CD4-positive, alpha-beta T cell treated with Interleukin-6 at 100 ng/mL for 8 hours (primary cell): Measurements from ENCODE around the gene ACTR10.

Experiments used
- DNase-seq: peaks from one replicate; pipeline ENCODE4 v3.0.0-alpha.2; 2020; ENCODE audit warnings: mixed read lengths, low spot score

The ACTR10 gene

GRCh38 chr14:58199726-58200479, at the start of gene ACTR10:
Gene ACTR10 (plus strand): TSS chr14:58200149. CDS start chr14:58200218, 69 bp downstream.
- DNase-seq, result peak; percentile 81

GRCh38 chr14:58150243-58150805, 49.6 kb upstream of the ACTR10 start:
- no peak for DNase-seq

GRCh38 chr14:58151133-58152013, 48.6 kb upstream of the ACTR10 start:
- no peak for DNase-seq

- DNase-seq, result peak; percentile 42
Observed at GRCh38 chr14:58152014-58152857, 47.7 kb upstream of the ACTR10 start, which contains the start of gene ARMH4. Gene ARMH4 (minus strand): TSS chr14:58152213. CDS start chr14:58139358, 12,855 bp downstream.

GRCh38 chr14:58160561-58160960, 39.4 kb upstream of the ACTR10 start:
- no peak for DNase-seq

GRCh38 chr14:58166005-58166983, 33.7 kb upstream of the ACTR10 start:
- peak; percentile 66 for DNase-seq

GRCh38 chr14:58167057-58167456, 32.9 kb upstream of the ACTR10 start:
- DNase-seq, result no peak

- no peak for DNase-seq
Observed at GRCh38 chr14:58167891-58168290, 32.1 kb upstream of the ACTR10 start.

GRCh38 chr14:58171090-58171489, 28.9 kb upstream of the ACTR10 start:
- DNase-seq, result peak; percentile 4

- no peak for DNase-seq
Observed at GRCh38 chr14:58177125-58177524, 22.8 kb upstream of the ACTR10 start.

- DNase-seq, result no peak
Observed at GRCh38 chr14:58189176-58189575, 10.8 kb upstream of the ACTR10 start.

- DNase-seq, result no peak
Observed at GRCh38 chr14:58191763-58192601, 8.0 kb upstream of the ACTR10 start.

- DNase-seq, result no peak
Observed at GRCh38 chr14:58193542-58193941, 6.4 kb upstream of the ACTR10 start.

- no peak for DNase-seq
Observed at GRCh38 chr14:58196198-58196597, 3.8 kb upstream of the ACTR10 start.

- DNase-seq, result peak; percentile 3
Observed at GRCh38 chr14:58198086-58198485, 1.9 kb upstream of the ACTR10 start.

- no peak for DNase-seq
Observed at GRCh38 chr14:58200480-58200841, 512 bp downstream of the ACTR10 start.

- DNase-seq, result no peak
Observed at GRCh38 chr14:58200846-58201245, 897 bp downstream of the ACTR10 start.

GRCh38 chr14:58213176-58213575, 13.2 kb downstream of the ACTR10 start:
- no peak for DNase-seq

- DNase-seq, result no peak
Observed at GRCh38 chr14:58215191-58215914, 15.4 kb downstream of the ACTR10 start.
